HG03066 (cell line): ENCODE data around the gene PUM1.
A peak's percentile ranks its signal among the peaks of the same experiment; 100 is the strongest.
"Not testable (repeated sequence)": the region's sequence is repeated elsewhere in the genome, so short reads cannot be mapped to it uniquely, and the experiment has no call there.

Source experiments
- ATAC-seq: cut with Tn5 transposase; IDR thresholded peaks from one replicate; pipeline ENCODE4 v1.9.1; 2021; ENCODE audit warnings: low read depth; ENCODE audit not compliant: unreplicated experiment

The PUM1 gene

GRCh38 chr1:30968220-30968971, 97.1 kb downstream of the PUM1 start:
- ATAC-seq = no peak

DNA sequence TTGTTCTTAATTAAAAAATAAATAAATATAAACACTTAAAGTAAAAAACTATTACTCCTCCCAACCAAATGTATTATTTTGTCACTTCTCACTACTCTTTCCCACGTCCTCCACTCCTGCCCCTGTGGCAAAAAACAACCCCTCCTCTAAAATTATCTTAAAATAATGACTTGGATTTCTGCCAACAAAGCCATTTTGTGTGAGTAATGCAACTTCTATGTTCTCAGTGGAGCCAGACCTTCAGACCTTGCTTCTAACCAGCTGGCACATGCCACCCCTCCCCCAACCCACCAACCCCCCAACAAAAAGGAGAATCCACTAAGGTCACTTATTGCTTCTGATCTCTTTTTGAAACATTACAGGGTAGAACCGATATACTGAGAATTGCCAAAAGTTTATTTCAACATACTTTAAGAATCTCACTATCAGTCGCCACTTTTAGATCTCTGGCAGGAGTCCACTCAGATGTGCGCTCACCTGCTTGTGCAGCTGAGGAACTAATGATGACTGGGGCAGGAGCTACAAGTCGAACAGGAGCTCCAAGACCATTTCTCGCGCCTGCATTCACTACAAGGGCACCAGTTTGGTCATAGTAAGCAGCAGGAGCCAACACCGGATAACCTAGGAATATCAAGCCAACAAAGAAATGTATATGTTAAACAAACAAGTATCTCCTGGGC, 98.7 kb downstream of the PUM1 start:
- ATAC-seq = no peak

- ATAC-seq = no peak
Measured at GRCh38 chr1:30965924-30966599, 99.5 kb downstream of the PUM1 start.

- ATAC-seq = no peak
Measured at GRCh38 chr1:30964706-30965105, 100.8 kb downstream of the PUM1 start.

GRCh38 chr1:30962609-30963508, 102.7 kb downstream of the PUM1 start:
- ATAC-seq = peak; percentile 52

- no peak for ATAC-seq
Measured at GRCh38 chr1:30957560-30958222, 107.8 kb downstream of the PUM1 start.

DNA sequence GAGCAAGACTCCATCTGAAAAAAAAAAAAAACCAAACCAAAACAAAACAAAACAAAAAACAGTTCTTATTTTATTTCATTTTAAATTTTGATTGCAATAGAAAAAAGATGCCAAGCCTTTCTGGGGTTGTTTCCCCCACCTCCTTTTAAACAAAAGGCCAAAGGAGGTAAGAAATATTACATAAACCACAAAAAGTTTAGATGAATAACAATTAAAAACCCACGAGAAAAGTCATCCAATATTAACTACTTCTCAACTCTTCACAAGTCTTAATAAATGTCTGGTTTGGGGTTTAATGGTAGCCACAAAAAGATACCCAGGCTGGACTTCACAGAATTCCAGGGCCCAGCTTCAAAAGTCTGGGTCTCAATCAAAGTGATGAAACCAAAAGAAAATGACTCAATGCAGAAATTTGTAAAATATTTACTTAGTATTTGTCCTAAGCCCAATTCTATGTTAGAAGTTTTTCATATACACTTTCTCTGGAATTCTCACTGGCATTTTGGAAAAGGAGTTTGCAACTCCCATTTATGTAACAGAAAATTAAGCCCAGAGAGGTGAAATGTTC, 110.0 kb downstream of the PUM1 start:
- no peak for ATAC-seq

DNA sequence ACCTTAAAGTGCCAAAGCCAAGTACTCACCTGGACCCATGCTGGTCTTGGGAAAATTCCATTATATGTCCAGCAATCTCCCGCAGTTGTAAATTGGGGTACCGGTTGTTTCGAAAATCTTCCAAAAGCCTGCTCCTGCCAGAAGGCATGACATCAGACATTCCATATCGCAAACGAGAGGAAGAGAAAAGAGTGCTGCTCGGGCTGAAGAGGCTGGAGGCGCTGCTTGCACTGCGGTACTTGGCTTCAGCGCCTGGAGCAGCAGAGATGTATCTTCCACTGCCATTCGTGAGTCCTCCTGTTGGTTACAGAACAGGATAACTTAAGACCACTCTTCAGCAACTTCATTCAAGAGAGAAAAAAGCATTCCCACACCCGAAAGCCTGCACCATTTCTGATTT, 111.8 kb downstream of the PUM1 start:
- no peak for ATAC-seq

GRCh38 chr1:30952098-30952497, 113.4 kb downstream of the PUM1 start:
- ATAC-seq = no peak

- ATAC-seq = no peak
Measured at GRCh38 chr1:30950700-30951099, 114.8 kb downstream of the PUM1 start.

DNA sequence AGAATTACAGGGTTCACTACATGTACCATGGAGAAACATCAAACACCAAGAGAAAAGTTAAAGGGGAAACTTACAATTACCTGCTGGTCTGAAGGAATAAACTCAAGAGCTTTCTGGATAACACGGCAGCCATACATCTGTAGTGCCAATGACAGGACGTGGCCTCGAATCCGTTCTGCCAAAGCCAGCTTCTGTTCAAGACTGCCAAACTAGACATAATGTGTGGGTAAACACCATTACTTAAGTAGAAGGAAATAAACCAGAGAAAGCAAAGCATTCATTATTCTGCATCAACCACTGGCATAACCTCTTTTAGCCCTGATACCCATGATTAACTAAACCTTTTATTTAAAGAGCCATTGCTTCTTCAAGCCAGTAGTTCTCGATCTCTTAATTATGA, 115.5 kb downstream of the PUM1 start:
- ATAC-seq = no peak

- not testable (repeated sequence) for ATAC-seq
Measured at GRCh38 chr1:30949487-30949838, 116.1 kb downstream of the PUM1 start.

GRCh38 chr1:30948813-30949486, 116.6 kb downstream of the PUM1 start:
- ATAC-seq = not testable (repeated sequence)

- ATAC-seq = no peak
Measured at GRCh38 chr1:30948278-30948677, 117.2 kb downstream of the PUM1 start.

DNA sequence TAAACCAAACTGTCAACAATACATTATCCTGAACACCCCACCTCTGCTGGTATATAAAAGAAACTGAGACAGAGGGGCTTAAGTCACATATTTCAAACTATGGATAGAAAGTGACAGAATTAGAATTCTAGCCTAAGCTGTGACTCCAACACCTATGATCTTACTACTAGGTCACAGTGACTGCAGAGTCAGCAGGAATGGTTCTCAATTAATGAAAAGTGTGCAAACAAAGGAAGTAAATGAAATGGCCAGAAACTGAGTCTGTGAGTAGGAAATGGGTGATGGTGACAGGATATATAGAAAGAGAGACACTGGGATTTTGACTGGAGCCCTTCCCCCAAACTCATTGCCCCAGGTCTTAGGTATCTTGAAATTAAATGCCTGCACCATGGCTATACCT, 118.3 kb downstream of the PUM1 start:
- ATAC-seq = no peak

- ATAC-seq = no peak
Measured at GRCh38 chr1:30942326-30942963, 123.1 kb downstream of the PUM1 start.

- no peak for ATAC-seq
Measured at GRCh38 chr1:30940541-30940940, 125.0 kb downstream of the PUM1 start.

GRCh38 chr1:30936541-30937171, 128.9 kb downstream of the PUM1 start:
- ATAC-seq = no peak
